H54 (cell line): ENCODE results near the gene MRGPRD.
"Not testable (repeated sequence)": the region's sequence is repeated elsewhere in the genome, so short reads cannot be mapped to it uniquely, and the experiment has no call there.

Experiments
- DNase-seq: peaks from one replicate; pipeline ENCODE4 v3.0.0; 2011; ENCODE audit warnings: low spot score, mixed read lengths; ENCODE audit not compliant: insufficient read length
- FAIRE-seq: peaks from 3 replicates; lab custom pipeline; 2011; peaks lifted over from hg19 to GRCh38; lab: Jason Lieb, UNC
- POLR2A ChIP-seq: IDR thresholded peaks from 2 replicates; pipeline ENCODE4 v1.6.1; 2011; ENCODE audit warnings: low read depth, mild to moderate bottlenecking, low read length

MRGPRD gene

DNA sequence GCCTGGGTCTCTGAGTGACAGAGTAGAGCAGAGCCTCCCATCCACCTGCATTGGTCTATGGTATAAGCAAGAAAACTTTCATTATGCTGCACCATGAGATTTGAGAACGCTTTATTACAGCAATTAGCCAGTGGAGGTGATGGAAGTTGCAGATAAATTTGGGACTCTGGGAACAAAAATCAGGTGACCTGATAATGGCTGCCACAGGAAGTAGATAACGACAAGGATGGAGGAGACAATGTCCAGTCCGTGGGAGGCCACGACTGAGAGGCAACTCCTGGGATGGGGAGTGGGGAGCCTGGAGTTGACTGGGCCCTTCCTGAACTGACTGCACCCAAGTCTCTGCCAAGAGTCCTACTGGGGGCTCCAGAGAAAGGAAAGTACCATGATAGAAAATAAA is 4.7 kb downstream of the MRGPRD start:
- no peak for FAIRE-seq
- no peak for DNase-seq
- TF ChIP-seq POLR2A = no peak

DNA sequence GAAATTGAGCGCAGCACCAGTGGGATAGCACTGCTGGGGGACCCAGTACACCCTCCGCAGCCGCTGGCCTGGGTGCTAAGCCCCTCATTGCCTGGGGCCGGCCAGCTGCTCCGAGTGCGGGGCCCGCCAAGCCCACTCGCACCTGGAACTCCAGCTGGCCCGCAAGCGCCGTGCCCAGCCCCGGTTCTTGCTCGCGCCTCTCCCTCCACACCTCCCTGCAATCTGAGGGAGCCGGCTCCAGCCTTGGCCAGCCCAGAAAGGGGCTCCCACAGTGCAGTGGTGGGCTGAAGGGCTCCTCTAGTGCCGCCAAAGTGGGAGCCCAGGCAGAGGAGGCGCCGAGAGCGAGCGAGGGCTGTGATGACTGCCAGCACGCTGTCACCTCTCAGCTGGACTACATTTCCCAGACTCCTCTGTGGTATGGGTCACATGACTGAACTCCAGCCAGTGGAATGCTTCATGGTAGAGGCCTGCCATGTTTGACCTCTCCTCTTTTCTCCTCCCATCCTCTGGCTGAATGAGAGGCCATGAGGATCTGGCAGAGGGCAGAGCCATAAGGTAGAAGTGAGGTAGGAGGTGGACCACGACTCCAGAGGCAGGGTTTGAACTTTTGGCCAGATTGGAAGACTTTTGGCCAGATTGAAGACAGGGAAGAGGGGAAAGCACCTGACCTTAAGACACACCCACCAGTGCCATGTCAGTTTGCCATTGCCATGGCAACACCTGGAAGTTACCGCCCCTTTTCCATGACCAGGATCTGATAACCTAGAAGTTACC is 6.2 kb downstream of the MRGPRD start:
- FAIRE-seq (no peak), DNase-seq (peak; percentile 67)
- no peak for TF ChIP-seq POLR2A

GRCh38 chr11:68973706-68974105 is 7.1 kb downstream of the MRGPRD start:
- DNase-seq, FAIRE-seq: not testable (repeated sequence)

GRCh38 chr11:68973219-68973618 is 7.6 kb downstream of the MRGPRD start:
- FAIRE-seq (no peak), DNase-seq (no peak)
- no peak for TF ChIP-seq POLR2A

- FAIRE-seq (no peak), DNase-seq (no peak)
- TF ChIP-seq POLR2A = no peak
These were observed 9.7 kb downstream of the MRGPRD start for GRCh38 chr11:68970921-68971636.

DNA sequence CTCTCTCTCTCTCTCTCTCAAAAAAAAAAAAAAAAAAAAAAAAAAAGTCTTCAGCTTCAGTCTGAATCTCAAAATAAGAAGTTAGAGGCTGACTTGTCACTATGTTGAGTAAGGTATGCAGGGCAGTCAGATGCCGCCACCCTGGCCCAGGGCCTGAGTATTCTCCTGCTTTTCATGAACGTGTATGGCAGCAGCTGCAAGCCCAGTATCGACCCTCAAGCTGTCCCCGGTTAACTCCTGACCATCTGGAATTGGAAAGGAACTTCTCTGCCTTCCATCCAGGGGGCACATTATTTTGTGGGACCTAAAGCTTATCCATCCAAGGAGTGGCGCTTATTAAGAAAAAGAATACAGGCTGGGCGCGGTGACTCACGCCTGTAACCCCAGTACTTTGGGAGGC is 11.4 kb downstream of the MRGPRD start:
- TF ChIP-seq POLR2A = no peak
- FAIRE-seq (no peak), DNase-seq (no peak)

GRCh38 chr11:68968306-68969250 is 12.2 kb downstream of the MRGPRD start:
- no peak for DNase-seq
- no peak for FAIRE-seq
- TF ChIP-seq POLR2A = no peak

GRCh38 chr11:68966894-68967780 is 13.6 kb downstream of the MRGPRD start:
- TF ChIP-seq POLR2A = no peak
- FAIRE-seq (no peak), DNase-seq (no peak)

- TF ChIP-seq POLR2A = no peak
- DNase-seq (no peak), FAIRE-seq (no peak)
These were observed 14.6 kb downstream of the MRGPRD start for GRCh38 chr11:68965901-68966853.

- 0 out of 2 replicates have a peak, but pooled peaks have one; percentile 12 for TF ChIP-seq POLR2A
- no peak for DNase-seq
- FAIRE-seq = no peak
These were observed 17.0 kb downstream of the MRGPRD start for GRCh38 chr11:68963779-68964178.

GRCh38 chr11:68962527-68963250 is 18.1 kb downstream of the MRGPRD start:
- FAIRE-seq (no peak), DNase-seq (no peak)
- no peak for TF ChIP-seq POLR2A
